ENCODE data around the gene KCNV2.

KCNV2 gene

DNA sequence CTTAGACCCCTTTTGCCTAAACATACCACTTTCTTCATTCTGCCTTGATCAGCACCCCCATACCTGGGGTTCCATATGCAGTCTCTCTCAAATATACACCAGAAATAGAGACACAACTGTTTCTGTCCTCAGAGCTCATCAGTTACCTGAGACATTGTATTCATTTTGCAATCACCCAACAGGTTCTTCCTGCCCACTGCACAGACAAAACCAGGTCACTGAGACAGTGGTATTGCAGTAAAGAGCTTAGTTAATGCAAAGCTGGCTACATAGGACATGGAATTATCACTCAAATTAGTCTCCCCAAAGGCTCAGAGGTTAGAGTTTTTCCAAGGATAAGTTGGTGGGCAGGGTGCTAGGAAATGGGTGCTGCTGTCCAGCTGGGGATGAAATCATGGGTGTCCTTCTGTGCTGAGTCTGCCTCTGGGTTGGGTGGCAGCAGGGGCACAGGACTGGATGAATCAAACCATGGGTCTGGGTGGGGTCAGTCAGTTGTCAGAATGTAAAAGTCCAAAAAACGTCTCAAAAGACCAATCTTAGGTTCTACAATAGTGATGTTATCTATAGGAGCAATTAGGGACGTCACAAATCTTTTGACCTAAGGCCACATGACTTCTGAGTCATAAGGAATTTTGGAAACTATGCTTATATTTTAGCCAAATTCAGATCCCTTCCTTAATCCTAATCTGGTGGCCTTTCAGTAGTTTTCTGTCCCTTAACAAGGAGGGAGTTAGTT, 41.0 kb downstream of the KCNV2 start:
- no peak for DNase-seq (ENCODE audit: low read depth, low spot score)

DNA sequence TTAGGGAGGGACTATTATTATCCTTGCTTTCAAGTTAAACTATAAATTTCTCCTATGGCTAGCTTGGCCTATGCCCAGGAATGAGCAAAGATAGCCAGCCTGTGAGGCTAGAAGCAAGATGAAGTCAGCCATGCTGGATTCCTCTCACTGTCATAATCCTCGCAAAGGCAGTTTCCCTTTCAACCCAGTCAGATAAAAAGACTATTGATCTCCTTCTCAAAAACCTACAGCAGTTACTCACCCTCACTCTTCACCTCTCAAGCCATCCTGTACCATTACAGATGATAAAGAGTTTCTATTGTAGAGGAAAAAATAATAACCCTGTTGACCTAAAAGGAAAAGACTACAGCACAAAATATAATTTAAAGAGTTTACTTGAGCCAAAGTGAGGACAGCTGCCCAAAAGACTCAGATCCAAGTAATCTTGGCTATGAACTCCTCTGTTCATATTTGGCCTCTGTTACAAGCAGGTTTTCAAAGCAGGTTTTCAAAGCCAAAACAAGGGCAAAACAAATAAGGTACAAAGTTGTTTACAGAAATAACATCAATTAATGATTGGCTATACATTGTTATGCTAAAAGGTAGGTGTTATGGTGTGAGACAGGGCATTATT, 41.7 kb downstream of the KCNV2 start:
- no peak for DNase-seq (ENCODE audit: low read depth, low spot score)

DNA sequence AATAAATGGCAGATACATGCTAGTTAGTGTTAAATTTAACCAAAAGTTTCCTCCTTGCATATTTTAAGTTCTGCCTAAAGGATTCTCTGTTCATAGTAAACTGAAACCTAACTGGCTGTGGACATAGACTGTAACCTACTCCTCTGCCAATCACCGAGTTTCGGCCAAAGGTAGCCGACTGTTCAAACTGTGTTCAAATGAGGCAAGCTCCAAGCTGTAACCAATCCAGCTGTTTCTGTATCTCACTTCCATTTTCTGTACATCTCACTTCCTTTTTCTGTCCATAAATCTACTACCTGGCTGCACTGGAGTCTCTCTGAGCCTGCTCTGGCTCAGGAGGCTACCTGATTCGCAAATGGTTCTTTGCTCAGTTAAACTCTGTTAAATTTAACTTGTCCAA, 44.1 kb downstream of the KCNV2 start:
- no peak for DNase-seq (ENCODE audit: low read depth, low spot score)

GRCh38 chr9:2764353-2764752, 47.0 kb downstream of the KCNV2 start:
- peak; percentile 40 for DNase-seq (ENCODE audit: low read depth, low spot score)

DNA sequence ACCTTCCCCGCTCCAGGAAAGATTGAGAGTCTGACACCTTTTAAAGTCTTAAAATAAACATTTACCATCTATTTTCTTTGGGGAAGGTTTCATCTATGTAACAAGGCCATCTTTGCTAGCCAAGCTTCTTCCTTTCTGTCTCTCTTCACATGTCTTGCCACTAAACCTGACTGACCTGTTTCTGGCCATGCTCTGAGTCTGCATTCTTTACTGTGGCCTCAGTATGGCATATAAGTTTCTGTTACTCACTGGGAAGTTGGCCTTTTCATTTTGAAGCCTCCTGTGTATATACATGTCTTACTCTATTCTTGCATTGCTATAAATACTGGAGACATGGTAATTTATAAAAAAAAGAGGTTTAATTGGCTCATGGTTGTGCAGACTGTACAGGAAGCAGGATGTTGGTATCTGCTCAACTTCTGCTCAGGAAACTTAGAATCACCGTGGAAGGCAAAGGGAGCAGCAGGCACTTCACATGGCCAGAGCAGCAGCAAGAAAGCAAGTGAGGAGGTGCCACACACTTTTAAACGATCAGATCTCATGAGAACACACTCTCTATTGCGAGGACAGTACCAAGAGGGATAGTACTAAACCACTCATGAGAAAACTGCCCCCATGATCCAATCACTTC, 48.1 kb downstream of the KCNV2 start:
- no peak for DNase-seq (ENCODE audit: low read depth, low spot score)

DNA sequence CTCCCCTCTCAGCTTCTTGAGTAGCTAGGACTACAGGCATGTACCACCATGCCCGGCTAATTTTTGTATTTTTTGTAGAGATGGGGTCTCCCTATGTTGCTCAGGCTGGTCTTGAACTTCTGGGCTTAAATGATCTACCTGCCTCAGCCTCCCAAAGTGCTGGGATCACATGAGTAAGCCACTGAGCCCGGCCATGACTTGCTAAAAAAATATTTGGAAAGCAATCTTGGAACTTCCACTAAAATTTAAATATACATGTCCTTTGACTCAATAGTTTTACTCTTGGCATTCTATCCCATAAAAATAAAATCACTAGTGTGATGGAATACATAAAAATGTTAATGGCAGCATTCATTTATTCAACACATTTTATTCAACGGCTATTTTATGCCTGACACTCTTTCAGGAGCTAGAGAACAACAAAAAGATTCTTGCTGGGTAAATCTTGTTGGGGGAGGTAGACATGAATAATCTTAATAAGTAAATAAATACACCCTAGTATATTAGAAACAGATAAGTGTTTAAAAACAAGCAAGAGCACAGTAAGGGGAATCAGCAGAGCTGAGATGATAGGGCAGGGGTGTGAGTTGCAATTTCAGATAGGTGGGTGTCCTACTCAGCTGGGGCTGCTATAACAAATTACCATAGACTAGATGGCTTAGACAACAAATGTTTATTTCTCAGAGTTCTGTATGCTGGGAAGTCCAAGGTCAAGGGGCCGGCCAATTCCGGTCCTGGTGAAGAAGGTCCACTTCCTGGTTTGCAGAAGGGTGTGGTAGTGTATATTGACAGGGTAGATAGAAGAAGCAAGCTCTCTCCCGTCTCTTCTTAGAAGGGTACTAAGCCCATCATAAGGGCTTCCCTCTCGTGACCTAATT, 50.7 kb downstream of the KCNV2 start:
- no peak for DNase-seq (ENCODE audit: low read depth, low spot score)

DNA sequence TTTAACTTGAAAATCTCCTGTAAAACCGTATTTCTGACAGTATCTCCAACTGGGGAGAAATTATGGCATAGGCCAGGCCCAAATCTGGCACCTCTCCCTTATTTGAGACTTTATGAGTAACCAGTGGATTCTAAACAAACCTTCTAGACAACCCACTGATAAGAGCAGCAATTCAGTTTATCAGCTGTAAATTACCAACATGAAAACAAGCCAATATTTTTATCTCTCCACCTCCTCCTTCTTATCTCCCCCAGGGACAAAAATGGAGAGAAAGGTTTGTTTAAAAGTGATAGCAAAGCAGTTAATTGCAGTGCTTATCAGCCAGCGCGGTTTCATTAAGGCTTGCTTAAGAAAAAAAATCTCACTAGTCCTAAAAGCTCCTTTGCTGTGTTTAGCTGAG, 53.8 kb downstream of the KCNV2 start:
- DNase-seq (ENCODE audit: low read depth, low spot score): peak; percentile 31

- DNase-seq (ENCODE audit: low read depth, low spot score): no peak
Measured at GRCh38 chr9:2771661-2772060, 54.4 kb downstream of the KCNV2 start.

DNA sequence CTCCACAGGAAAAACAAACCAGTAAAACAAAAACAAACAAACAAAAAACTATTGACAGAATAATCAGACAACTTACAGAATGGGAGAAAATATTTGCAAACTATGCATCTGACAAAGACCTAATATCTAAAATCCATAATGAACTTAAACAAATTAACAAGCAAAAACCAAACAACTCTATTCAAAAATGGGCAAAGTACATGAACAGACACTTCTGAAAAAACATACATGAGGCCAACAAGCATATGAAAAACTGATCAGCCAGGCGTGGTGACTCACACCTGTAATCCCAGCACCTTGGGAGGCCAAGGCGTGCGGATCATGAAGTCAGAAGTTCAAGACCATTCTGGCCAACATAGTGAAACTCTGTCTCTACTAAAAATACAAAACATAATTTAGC, 60.1 kb downstream of the KCNV2 start:
- DNase-seq (ENCODE audit: low read depth, low spot score): no peak

DNA sequence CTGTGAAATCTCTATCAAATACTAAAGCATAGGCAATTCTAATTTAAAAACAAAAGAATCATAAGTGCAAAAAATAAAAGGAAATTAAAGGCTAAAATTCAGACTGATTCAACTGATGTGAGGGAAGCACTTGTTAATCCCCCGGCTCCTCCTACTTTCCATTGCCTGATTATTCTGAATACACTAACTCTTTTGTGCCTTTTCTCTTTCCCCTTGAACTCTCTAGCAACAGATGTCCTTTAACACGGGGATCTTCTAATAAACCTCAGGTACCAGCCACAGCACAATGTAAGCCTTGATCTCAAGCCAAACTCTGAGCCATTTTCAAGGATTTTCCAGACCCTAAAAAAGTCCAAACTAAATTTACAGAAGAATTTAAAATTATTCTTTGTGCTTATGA, 61.5 kb downstream of the KCNV2 start:
- no peak for DNase-seq (ENCODE audit: low read depth, low spot score)

Data from astrocyte of the hippocampus (primary cell).